HG03060 (cell line): ENCODE results near the gene CCDC102B.
"Not testable (repeated sequence)": the region's sequence is repeated elsewhere in the genome, so short reads cannot be mapped to it uniquely, and the experiment has no call there.

Experiments used
- ATAC-seq: cut with Tn5 transposase; IDR thresholded peaks from one replicate; pipeline ENCODE4 v1.9.1; 2021; ENCODE audit warnings: low read depth, moderate number of reproducible peaks; ENCODE audit not compliant: unreplicated experiment

CCDC102B gene

GRCh38 chr18:68893354-68893753 is 95.5 kb downstream of the CCDC102B start:
- no peak for ATAC-seq

GRCh38 chr18:68897286-68897685 is 99.4 kb downstream of the CCDC102B start:
- no peak for ATAC-seq

GRCh38 chr18:68909579-68909978 is 111.7 kb downstream of the CCDC102B start:
- ATAC-seq: no peak

- no peak for ATAC-seq
Measured at GRCh38 chr18:68915061-68915460, 117.2 kb downstream of the CCDC102B start.

GRCh38 chr18:68916734-68917133 is 118.9 kb downstream of the CCDC102B start:
- no peak for ATAC-seq

GRCh38 chr18:68918216-68918615 is 120.3 kb downstream of the CCDC102B start:
- ATAC-seq: no peak

DNA sequence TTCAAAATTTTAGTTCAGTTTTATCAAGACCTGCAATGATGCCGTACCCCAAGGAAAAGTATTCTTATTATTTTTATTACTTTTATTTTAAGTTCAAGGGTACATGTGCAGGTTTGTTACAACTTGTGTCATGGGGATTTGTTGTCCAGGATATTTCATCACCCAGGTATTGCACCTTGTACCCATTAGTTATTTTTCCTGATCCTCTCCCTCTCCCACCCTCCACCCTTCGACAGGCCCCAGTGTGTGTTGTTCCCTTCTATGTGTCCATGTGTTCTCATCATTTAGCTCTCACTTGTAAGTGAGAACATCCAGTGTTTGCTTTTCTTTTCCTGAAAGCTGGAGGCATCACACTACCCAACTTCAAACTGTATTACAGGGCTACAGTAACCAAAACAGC is 122.0 kb downstream of the CCDC102B start:
- no peak for ATAC-seq

DNA sequence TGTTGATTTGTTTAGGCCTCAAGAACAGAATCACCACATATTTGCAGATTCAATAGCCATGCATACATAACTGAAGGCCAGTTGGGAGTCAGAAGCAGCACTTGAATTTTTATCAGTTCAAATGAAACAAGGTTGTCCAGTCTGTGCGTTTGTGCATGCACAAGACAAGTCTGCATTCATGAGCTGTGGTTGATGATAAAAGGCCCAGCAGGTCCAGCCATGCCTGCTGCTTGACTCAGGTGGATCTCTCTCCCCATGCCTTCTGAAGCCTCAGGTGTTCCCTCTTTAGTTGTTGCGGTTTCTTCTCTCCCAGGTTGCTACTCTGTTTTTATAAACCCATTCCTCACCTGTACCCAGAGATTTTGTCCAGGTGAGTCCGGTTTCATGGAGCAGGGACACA is 124.5 kb downstream of the CCDC102B start:
- ATAC-seq: no peak

- peak; percentile 83 for ATAC-seq
Measured at GRCh38 chr18:68925268-68925667, 127.4 kb downstream of the CCDC102B start.

- no peak for ATAC-seq
Measured at GRCh38 chr18:68928762-68929675, 131.1 kb downstream of the CCDC102B start.

- ATAC-seq: no peak
Measured at GRCh38 chr18:68935686-68936085, 137.8 kb downstream of the CCDC102B start.

DNA sequence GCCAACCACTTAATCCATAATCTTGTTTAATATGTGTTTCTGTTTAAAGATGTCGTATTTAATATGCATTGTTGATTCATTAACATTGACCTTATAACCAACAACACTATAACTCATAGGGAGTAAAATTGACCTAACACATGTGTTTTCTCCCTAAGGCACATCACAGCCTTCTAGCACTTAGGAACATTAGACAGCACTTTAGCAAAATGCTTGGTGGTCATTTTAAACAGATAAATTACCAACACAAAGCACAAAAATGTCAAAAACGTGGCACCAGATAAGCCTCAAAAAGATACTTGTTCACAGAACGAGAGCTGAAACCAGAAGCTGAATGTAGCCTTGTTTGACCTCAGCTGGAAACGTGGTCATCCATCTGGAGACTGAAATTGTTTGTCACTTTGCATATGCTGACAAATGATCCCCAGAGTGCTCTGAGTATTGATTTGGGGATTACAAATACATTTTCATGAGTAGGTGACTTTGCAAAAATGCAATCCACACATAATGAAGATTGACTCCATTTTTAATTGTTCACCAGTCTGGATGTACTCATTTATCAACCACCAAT is 139.2 kb downstream of the CCDC102B start:
- no peak for ATAC-seq

DNA sequence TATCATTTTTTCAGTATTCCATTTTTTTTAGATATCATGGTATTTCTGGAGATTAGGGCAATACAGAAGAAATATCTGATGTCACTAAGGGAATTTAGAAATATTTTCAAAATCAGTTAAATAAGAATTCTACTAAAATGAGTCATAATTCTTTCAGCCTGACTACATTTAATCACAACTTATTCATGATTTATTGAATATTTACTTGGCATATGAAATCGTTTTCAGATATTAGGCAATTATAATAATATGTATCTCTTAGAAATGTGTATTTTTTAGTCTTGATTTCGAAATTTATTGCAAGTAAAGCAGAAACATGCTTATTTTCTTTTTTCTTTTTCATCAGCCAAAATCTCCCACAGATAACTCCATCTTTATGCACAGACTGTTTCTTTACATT is 142.2 kb downstream of the CCDC102B start:
- ATAC-seq: no peak

GRCh38 chr18:68940754-68941153 is 142.9 kb downstream of the CCDC102B start:
- ATAC-seq: no peak

- no peak for ATAC-seq
Measured at GRCh38 chr18:68942230-68942629, 144.3 kb downstream of the CCDC102B start.

DNA sequence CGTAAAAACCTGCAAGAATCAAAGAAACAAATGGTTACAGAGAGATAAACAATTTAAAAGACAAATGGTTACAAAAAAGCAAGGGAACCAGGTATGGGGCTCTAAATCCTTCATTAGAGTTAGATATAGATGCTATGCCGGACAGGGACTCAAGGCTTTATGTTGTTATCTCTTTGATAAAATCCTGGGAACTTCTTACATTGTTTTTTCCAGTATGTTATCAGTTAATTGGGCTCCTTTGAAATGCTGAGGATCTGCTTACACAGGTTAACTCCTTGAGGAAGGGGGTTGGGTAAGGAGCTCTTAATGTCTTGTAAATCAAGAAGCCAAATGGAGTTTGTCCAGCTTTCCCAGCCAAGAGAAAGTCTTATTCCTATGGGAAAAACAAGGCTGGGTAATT is 146.0 kb downstream of the CCDC102B start:
- ATAC-seq: not testable (repeated sequence)

DNA sequence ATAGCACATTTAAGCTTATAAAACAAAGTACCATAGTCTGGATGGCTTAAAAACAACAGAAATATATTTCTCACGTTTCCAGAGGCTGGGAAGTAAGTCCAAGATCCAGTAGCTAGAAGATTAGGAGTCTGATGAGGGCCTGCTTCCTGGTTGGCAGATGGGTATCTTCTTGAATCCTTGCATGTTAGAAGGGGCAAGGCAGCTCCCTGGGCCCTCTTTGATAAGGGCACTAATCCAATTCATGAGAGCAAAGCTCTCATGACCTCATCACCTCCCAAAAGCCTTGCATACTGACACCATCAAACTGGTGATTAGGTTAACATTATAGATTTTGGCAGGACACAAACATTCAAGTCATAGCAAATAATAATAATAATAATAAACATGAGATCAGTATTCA is 146.4 kb downstream of the CCDC102B start:
- no peak for ATAC-seq

- no peak for ATAC-seq
Measured at GRCh38 chr18:68944826-68945225, 146.9 kb downstream of the CCDC102B start.

GRCh38 chr18:68948622-68949021 is 150.7 kb downstream of the CCDC102B start:
- ATAC-seq: no peak

- ATAC-seq: no peak
Measured at GRCh38 chr18:68954738-68955137, 156.9 kb downstream of the CCDC102B start.

GRCh38 chr18:68956650-68957049 is 158.8 kb downstream of the CCDC102B start:
- ATAC-seq: no peak

DNA sequence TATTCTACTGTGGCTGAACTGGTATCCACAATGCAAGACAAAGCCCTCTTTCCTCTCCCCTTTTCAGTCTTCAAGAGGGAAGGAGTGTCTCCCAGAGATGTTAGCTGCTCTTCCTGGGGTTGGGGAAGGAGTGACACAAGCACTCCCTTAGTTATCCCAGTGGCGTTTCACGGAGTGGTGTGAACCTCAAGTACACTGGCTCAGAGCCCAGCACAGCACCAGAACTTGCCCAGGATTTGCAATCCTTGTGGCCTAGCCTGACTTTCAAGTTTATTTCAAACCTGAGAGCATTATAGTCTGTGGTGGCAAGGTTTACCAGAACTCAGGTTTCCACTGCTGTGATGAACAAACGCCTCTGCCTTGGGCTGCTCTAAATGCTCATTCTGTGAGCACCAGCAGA is 162.5 kb downstream of the CCDC102B start:
- ATAC-seq: no peak
